Cardiac muscle cell (in vitro differentiated cells and primary cell): Measurements from ENCODE around the gene GRHL3. TPM values are rescaled to one million over a fixed set of nuclear protein-coding genes. Genes with fewer than 3 reads are reported as not detected.

Experiments
- DNase-seq, 2 donors: peaks; one replicate each; pipeline versions ENCODE4 v3.0.0 to v3.0.0-alpha.2; 2010 to 2017; ENCODE audit warnings: low read depth in 1 of 2, low spot score in 1 of 2
- H3K27ac ChIP-seq: fragments of 200-600 bp; sonication (generic); 2 replicates; pipeline ENCODE4 v1.5.1; 2016
- H3K27me3 ChIP-seq: fragments of 200-600 bp; sonication (generic); 2 replicates; pipeline ENCODE4 v1.6.0; 2016; ENCODE audit warnings: control low read depth
- H3K36me3 ChIP-seq: fragments of 200-600 bp; sonication (generic); 2 replicates; pipeline ENCODE4 v1.5.1; 2016; ENCODE audit warnings: control low read depth
- H3K4me1 ChIP-seq: fragments of 200-600 bp; sonication (generic); 2 replicates; pipeline ENCODE4 v1.8.1; 2017; ENCODE audit warnings: low read depth, mild to moderate bottlenecking, mixed run types
- H3K4me3 ChIP-seq: fragments of 200-600 bp; sonication (generic); 2 replicates; pipeline ENCODE4 v1.5.1; 2016; ENCODE audit warnings: mild to moderate bottlenecking
- H3K9me3 ChIP-seq: fragments of 200-600 bp; sonication (generic); 2 replicates; pipeline ENCODE4 v1.5.1; 2017; ENCODE audit warnings: low read depth, mild to moderate bottlenecking, control low read depth
- polyA plus RNA-seq: library from polyadenylated mRNA; unstranded; fragments of >200 nt; fragmentation: Nextera tagmentation; extraction: Ambion mirVana; gene quantifications from 2 replicates; pipeline ENCODE4 v1.2.1, GENCODE V29; 2016
- total RNA-seq: library from RNA; depleted of rRNA; stranded (reverse); fragments of >200 nt; gene quantifications from 2 replicates; pipeline ENCODE4 v1.2.3, GENCODE V29; 2016
- TF ChIP-seq, protein P1 (sequence below): IDR thresholded peaks from 2 replicates; pipeline ENCODE4 v1.5.1; 2012; ENCODE audit warnings: low read depth, mild to moderate bottlenecking, low read length

Gene GRHL3
- total and polyA plus RNA-seq, 2 experiments from 2014 or later: 0.54 TPM; not detected in 1

DNA sequence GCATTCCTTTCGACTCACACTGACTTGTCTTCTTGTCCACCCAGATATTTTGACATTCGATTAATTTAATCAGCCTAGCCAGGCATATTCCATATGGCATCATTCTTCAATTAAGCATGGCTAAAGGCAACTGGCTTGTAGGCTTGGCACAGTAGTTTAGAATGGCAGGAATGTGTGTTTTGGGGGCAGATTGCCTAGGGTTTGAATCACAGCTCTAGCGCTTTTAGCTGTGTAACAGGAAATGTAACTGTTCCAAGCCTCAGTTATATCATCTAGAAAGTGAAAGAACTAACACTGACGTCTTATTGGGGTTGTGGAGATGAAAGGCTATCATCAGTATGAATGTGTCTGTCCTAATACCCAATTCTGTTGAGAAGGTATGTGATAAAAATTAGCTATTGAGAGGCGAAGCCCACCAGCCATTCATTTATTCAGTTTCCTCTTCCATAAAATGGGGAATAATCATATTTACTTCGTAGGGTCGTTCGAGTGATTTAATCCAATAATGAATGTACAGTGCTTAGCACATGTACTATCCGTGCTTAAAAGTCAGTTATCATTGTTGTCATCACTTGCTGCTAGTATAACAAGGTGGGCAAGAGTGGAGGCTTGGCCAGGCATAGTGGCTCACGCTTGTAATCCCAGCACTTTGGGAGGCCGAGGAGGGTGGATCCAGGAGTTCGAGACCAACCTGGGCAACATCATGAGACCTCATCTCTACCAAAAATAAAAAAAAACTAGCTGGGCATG, 41.6 kb upstream of the GRHL3 start:
- DNase-seq: peak in 1 of 2 donors; percentile 87
- Histone ChIP-seq H3K36me3 (no peaks in the 10 kb centered on the region), H3K4me3 (no peak overlapping the region), H3K4me1 (no peaks in the 10 kb centered on the region), H3K9me3 (no peaks in the 10 kb centered on the region), H3K27me3 (no peaks in the 10 kb centered on the region), H3K27ac (no peak overlapping the region)
- TF ChIP-seq, protein P1, sequence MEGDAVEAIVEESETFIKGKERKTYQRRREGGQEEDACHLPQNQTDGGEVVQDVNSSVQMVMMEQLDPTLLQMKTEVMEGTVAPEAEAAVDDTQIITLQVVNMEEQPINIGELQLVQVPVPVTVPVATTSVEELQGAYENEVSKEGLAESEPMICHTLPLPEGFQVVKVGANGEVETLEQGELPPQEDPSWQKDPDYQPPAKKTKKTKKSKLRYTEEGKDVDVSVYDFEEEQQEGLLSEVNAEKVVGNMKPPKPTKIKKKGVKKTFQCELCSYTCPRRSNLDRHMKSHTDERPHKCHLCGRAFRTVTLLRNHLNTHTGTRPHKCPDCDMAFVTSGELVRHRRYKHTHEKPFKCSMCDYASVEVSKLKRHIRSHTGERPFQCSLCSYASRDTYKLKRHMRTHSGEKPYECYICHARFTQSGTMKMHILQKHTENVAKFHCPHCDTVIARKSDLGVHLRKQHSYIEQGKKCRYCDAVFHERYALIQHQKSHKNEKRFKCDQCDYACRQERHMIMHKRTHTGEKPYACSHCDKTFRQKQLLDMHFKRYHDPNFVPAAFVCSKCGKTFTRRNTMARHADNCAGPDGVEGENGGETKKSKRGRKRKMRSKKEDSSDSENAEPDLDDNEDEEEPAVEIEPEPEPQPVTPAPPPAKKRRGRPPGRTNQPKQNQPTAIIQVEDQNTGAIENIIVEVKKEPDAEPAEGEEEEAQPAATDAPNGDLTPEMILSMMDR: no peak

DNA sequence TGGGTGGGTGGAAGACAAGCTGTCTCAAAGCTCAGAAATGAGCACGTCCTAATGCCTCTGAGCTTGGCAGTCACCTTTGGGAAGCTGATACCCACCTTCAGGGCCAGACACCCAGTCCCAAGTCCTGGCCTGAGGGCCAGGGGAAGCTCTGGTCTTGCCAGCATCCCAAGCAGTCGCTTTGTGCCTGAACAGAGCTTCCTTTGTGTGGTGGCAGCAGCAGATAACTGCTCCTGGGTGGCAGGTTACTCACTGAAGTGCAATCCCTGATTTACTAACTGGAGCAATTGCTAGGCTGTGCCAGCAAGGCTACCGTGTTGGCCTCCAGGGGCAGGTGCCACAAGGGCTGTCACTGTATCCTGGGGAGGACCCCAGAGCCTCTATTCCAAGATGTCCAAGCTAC, 40.4 kb upstream of the GRHL3 start:
- no peak overlapping the region for H3K4me3 ChIP-seq
- no peaks in the 10 kb centered on the region for H3K9me3 ChIP-seq
- TF ChIP-seq, protein P1: no peak
- no peaks in the 10 kb centered on the region for H3K36me3 ChIP-seq
- no peaks in the 10 kb centered on the region for H3K4me1 ChIP-seq
- H3K27ac ChIP-seq: no peak overlapping the region
- H3K27me3 ChIP-seq: no peaks in the 10 kb centered on the region
- DNase-seq: no peak

DNA sequence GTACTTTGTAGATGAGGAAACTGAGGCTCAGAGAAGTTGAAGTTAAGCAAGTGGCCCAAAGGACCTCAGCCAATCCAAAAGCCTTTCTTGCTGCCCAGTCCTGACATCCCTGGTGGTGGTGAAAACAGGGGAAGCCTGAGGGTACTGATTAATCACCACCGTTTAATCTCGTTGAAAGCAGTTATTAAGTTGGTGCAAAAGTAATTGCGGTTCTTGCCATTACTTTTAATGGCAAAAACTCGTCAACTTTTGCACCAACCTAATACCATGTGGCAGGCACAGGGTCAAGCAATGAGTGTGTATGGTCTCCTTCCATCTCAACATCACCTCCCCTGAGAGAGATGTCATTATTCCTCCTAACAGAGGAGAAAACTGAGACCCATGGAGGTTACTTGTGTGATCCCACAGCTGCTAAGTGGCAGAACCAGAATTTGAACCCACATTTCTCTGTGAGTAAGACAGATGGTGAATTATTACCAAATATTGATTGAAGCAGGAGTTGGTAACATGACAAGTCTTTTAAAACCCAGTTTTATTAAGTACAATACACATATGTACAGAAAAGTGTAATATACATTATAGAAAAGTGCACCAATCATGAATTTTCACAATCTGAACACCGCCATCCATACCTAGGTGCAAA, 39.4 kb upstream of the GRHL3 start:
- no peaks in the 10 kb centered on the region for H3K36me3 ChIP-seq
- no peak for DNase-seq
- no peaks in the 10 kb centered on the region for H3K9me3 ChIP-seq
- H3K4me1 ChIP-seq: no peaks in the 10 kb centered on the region
- no peaks in the 10 kb centered on the region for H3K27me3 ChIP-seq
- H3K4me3 ChIP-seq: no peak overlapping the region
- TF ChIP-seq, protein P1: no peak
- H3K27ac ChIP-seq: no peak overlapping the region

DNA sequence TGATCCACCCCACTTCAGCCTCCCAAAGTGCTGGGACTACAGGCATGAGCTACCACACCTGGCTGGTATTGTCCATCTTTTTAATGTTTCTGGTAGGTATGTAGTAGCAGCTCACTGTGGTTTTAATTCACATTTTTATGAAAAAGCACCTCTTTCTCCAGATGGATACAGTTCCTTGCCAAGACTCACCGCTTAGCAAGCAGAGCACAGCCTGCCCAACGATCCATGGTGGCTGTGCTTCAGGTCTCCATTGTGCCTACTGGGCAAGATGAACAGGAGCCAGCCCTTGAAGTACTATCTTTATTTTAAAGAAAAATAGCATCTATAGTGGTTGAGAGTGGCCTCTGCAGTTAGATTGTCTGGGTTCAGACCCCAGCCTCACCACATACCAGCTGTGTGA, 37.6 kb upstream of the GRHL3 start:
- Histone ChIP-seq H3K36me3 (no peaks in the 10 kb centered on the region), H3K9me3 (no peaks in the 10 kb centered on the region), H3K27ac (no peak overlapping the region), H3K4me1 (no peaks in the 10 kb centered on the region), H3K27me3 (no peaks in the 10 kb centered on the region), H3K4me3 (no peak overlapping the region)
- TF ChIP-seq, protein P1: no peak
- no peak for DNase-seq

DNA sequence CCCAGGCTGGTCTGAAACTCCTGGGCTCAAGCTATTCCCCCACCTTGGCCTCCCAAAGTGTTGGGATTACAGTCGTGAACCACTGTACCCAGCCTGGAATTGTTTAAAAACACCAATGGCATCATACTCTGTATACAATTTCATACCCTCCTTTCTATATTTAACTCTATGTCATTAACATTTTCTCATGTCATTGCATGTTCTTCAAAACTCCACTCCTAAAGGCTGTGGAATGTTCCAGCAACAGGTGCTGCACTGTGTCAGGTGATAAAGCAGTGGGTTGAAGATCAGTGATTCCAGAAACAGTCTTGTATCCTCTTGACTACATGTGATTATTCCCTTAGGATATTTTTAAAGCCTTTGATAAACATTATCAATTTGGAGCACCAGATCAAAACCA, 36.7 kb upstream of the GRHL3 start:
- no peak for DNase-seq
- no peaks in the 10 kb centered on the region for H3K4me1 ChIP-seq
- no peaks in the 10 kb centered on the region for H3K36me3 ChIP-seq
- H3K27me3 ChIP-seq: no peaks in the 10 kb centered on the region
- H3K9me3 ChIP-seq: no peaks in the 10 kb centered on the region
- no peak overlapping the region for H3K4me3 ChIP-seq
- no peak overlapping the region for H3K27ac ChIP-seq
- TF ChIP-seq, protein P1: no peak
